ENCODE data around the gene CD160. TPM values are rescaled to one million over a fixed set of nuclear protein-coding genes. Genes with fewer than 3 reads are reported as not detected.

Gene CD160
- total RNA-seq, 4 donors from 2014 or later: not detected

- Histone ChIP-seq H3K27ac (no peak overlapping the region), H3K36me3 (no peaks in the 10 kb centered on the region), H3K27me3 (no peaks in the 10 kb centered on the region), H3K9me3 (no peaks in the 10 kb centered on the region), H3K4me3 (no peak overlapping the region), H3K4me1 (no peaks in the 10 kb centered on the region)
- intact Hi-C loops (cut with DNase I; ENCODE audit: low total_unique reads) (no loop called here), in situ Hi-C loops (cut with MboI; ENCODE audit: low sequenced_read_pairs in 4 of 4) (no loop called here)
- TF ChIP-seq CTCF (IDR thresholded peaks at IDR 0.05 in 4 of 5, conservative IDR thresholded peaks at IDR 0.05 in 1 of 5) (no peak), POLR2A (IDR thresholded peaks at IDR 0.05) (no peak)
- DNase-seq: no peak
- ATAC-seq: no peak
These were observed 9.9 kb downstream of the CD160 start for GRCh38 chr1:145729196-145729595.

GRCh38 chr1:145729666-145730436 is 10.6 kb downstream of the CD160 start:
- intact Hi-C loops (cut with DNase I; ENCODE audit: low total_unique reads): no loop called here
- no peak for ATAC-seq
- TF ChIP-seq POLR2A (IDR thresholded peaks at IDR 0.05) (no peak), CTCF (IDR thresholded peaks at IDR 0.05 in 4 of 5, conservative IDR thresholded peaks at IDR 0.05 in 1 of 5) (no peak)

GRCh38 chr1:145730467-145730866 is 11.2 kb downstream of the CD160 start:
- H3K9me3 ChIP-seq: no peaks in the 10 kb centered on the region
- intact Hi-C loops (cut with DNase I; ENCODE audit: low total_unique reads): no loop called here
- no peaks in the 10 kb centered on the region for H3K4me1 ChIP-seq
- TF ChIP-seq CTCF (IDR thresholded peaks at IDR 0.05 in 4 of 5, conservative IDR thresholded peaks at IDR 0.05 in 1 of 5) (no peak), POLR2A (IDR thresholded peaks at IDR 0.05) (no peak)
- no peaks in the 10 kb centered on the region for H3K27me3 ChIP-seq
- DNase-seq (no peak), ATAC-seq (no peak)
- H3K4me3 ChIP-seq: no peak overlapping the region
- in situ Hi-C loops (cut with MboI; ENCODE audit: low sequenced_read_pairs in 4 of 4): no loop called here
- no peak overlapping the region for H3K27ac ChIP-seq
- H3K36me3 ChIP-seq: no peaks in the 10 kb centered on the region

More at GRCh38 chr1:145729666-145730436, 10.6 kb downstream of the CD160 start:
- no peaks in the 10 kb centered on the region for H3K36me3 ChIP-seq
- in situ Hi-C loops (cut with MboI; ENCODE audit: low sequenced_read_pairs in 4 of 4): no loop called here
- H3K4me1 ChIP-seq: no peaks in the 10 kb centered on the region
- no peaks in the 10 kb centered on the region for H3K9me3 ChIP-seq
- no peak for DNase-seq
- H3K27ac ChIP-seq: no peak overlapping the region
- H3K27me3 ChIP-seq: no peaks in the 10 kb centered on the region
- H3K4me3 ChIP-seq: no peak overlapping the region

GRCh38 chr1:145730900-145731299 is 11.6 kb downstream of the CD160 start:
- Histone ChIP-seq H3K36me3 (no peaks in the 10 kb centered on the region), H3K4me3 (no peak overlapping the region), H3K27ac (no peak overlapping the region), H3K4me1 (no peaks in the 10 kb centered on the region), H3K27me3 (no peaks in the 10 kb centered on the region), H3K9me3 (no peaks in the 10 kb centered on the region)
- no peak for ATAC-seq
- TF ChIP-seq CTCF (IDR thresholded peaks at IDR 0.05 in 4 of 5, conservative IDR thresholded peaks at IDR 0.05 in 1 of 5) (no peak), POLR2A (IDR thresholded peaks at IDR 0.05) (no peak)
- intact Hi-C loops (cut with DNase I; ENCODE audit: low total_unique reads) (no loop called here), in situ Hi-C loops (cut with MboI; ENCODE audit: low sequenced_read_pairs in 4 of 4) (no loop called here)
- DNase-seq: no peak
